Thymus (tissue), 14 donors: Measurements from ENCODE around the gene TNNT1. TPM values are rescaled to one million over a fixed set of nuclear protein-coding genes. Genes with fewer than 3 reads are reported as not detected.

Experiments
- DNase-seq, 9 donors: peaks; one replicate each; pipeline ENCODE4 v3.0.0-alpha.2; 2013; ENCODE audit warnings: low spot score in 9 of 9, low read depth in 6 of 9, missing footprints in 1 of 9
- H3K27ac ChIP-seq, 2 donors: one replicate each; pipeline ENCODE4 v1.5.1; 2013; ENCODE audit warnings: control low read depth in 1 of 2, low read depth in 1 of 2, low read length in 1 of 2, mild to moderate bottlenecking in 1 of 2, moderate library complexity in 1 of 2
- H3K27me3 ChIP-seq, 2 donors: one replicate each; pipeline ENCODE4 v1.5.1; 2013; ENCODE audit warnings: low read length in 1 of 2; ENCODE audit not compliant: control insufficient read depth in 2 of 2, insufficient read depth in 1 of 2
- H3K36me3 ChIP-seq, 2 donors: one replicate each; pipeline ENCODE4 v1.5.1; 2013; ENCODE audit warnings: low read length in 1 of 2, mild to moderate bottlenecking in 1 of 2, moderate library complexity in 1 of 2; ENCODE audit not compliant: control insufficient read depth in 2 of 2, insufficient read depth in 2 of 2
- H3K4me1 ChIP-seq, 2 donors: one replicate each; pipeline ENCODE4 v1.5.1; 2013; ENCODE audit warnings: low read length in 2 of 2; ENCODE audit not compliant: control insufficient read depth in 2 of 2, insufficient read depth in 2 of 2
- H3K4me3 ChIP-seq, 2 donors: one replicate each; pipeline ENCODE4 v1.5.1; 2013; ENCODE audit warnings: low read length in 2 of 2, control low read depth in 1 of 2, mild to moderate bottlenecking in 1 of 2
- H3K9me3 ChIP-seq, 2 donors: one replicate each; pipeline ENCODE4 v1.5.1; 2013; ENCODE audit warnings: low read length in 1 of 2, mild to moderate bottlenecking in 1 of 2; ENCODE audit not compliant: control insufficient read depth in 2 of 2, insufficient read depth in 1 of 2
- WGBS: extraction: QIAGEN DNeasy Blood & Tissue Kit; methylation state at CpG from one replicate; pipeline ENCODE4 v1.1.7; 2013; 5-methylcytosine and 5-hydroxymethylcytosine counted together
- long read RNA-seq, 10 donors: transcript quantifications; one replicate each; lab custom pipeline, GENCODE V29; 2026
- polyA plus RNA-seq: library from polyadenylated mRNA; stranded (reverse); fragments of 200-250 nt; gene quantifications from one replicate; pipeline ENCODE4 v1.2.3, GENCODE V29; 2013
- total RNA-seq: library from RNA; stranded (reverse); fragments of 120-200 nt; gene quantifications from one replicate; pipeline ENCODE4 v1.2.4, GENCODE V29; 2013
- donor health status: healthy.

The TNNT1 gene, protein sequence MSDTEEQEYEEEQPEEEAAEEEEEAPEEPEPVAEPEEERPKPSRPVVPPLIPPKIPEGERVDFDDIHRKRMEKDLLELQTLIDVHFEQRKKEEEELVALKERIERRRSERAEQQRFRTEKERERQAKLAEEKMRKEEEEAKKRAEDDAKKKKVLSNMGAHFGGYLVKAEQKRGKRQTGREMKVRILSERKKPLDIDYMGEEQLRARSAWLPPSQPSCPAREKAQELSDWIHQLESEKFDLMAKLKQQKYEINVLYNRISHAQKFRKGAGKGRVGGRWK
- total RNA-seq = 4.3 TPM
- polyA plus RNA-seq = 11.9 TPM
- long read RNA-seq, donor 1 = 0 reads
- long read RNA-seq, donor 2 = 0 reads
- long read RNA-seq, donor 3 = 0 reads
- long read RNA-seq, donor 4 = 0 reads
- long read RNA-seq, donor 5 = 0 reads
- long read RNA-seq, donor 6 = 0 reads
- long read RNA-seq, donor 7 = 0 reads
- long read RNA-seq, donor 8 = 0 reads
- long read RNA-seq, donor 9 = 0 reads
- long read RNA-seq, donor 10 = 0 reads

DNA sequence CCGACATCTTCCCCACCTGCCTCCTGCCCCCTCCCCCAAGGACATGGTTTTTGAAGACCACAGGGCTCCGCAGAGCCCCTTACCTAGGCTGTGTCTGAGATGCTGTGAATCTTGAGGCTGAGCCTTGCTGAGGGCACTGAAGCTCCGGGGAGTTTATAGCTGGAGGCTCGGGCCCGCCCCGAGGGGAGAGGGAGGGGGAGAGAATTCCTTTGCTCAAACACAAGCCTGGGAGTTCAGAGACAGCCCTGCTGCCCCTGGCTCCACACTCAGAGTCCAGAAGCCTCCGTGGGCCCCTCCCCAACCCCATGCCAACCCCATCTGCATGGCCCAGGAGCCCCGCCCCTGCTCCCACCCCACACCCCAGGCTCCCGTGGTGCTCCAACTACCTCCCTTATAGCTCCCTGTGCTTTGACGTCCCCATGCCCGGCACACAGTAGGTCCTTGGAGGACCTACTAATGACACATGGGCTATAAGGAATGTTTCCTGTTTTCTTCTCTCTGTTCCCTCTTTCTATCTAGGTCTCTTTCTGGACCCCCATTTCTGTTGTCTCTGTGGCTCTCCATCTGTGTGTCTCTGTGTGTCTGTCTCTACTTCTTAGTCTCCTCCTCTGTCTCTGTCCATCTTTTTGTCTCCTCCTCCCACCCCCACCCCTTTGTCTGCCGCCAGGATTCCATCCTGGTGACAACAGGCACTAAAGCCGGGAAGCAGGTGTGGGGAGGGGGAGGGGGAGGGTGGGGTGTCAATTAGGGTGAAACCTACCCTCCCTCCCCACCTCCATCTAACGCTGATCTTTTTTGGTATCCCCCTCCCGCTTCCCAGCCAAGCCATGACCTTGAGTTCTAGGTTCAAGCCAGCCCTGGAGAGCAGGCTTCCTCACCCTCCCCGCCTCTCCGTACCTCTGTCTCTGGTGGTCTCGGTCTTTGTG lies at the start of gene TNNT1:
TSS of gene TNNT1 (minus strand) at position 129 of the 926 bp plus-strand sequence. CDS start 2,049 bp downstream, outside the sequence.
- H3K4me1 ChIP-seq = peaks cover 0 to 3% of the 10 kb centered on the region in 2 donors
- 36% methylated on average over 18 of the region's 18 CpGs for WGBS
- H3K36me3 ChIP-seq = no peaks in the 10 kb centered on the region
- peaks cover 3 to 7% of the 10 kb centered on the region in 2 donors for H3K9me3 ChIP-seq
- H3K27me3 ChIP-seq = peaks cover 34 to 58% of the 10 kb centered on the region in 2 donors
- no peak within 1 kb of the TSS for H3K27ac ChIP-seq
- DNase-seq = no peak
- H3K4me3 ChIP-seq = no peak within 1 kb of the TSS

DNA sequence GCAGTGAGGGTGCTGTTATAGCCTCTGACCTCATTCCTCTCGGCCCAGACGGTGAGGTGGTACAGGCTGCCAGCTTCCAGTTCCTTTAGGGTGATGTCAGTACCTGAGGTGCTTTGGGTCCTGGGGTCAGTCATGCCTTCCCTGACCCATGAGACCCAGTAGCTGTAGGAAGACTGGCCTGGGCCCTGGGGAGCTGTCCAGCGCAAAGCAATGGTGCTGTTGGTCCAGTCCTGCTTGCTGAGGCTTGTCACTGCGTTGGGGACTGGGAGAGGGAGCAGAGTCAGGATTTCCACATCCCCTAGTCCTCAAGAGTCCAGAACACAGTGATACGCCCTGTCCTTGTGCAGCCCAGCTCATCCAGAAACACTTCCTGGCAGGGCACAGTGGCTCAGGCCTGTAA lies 49.6 kb upstream of the TNNT1 start:
- Histone ChIP-seq H3K27me3 (peaks cover 0 to 5% of the 10 kb centered on the region in 2 donors), H3K27ac (no peak overlapping the region), H3K9me3 (no peaks in the 10 kb centered on the region), H3K36me3 (no peaks in the 10 kb centered on the region), H3K4me3 (no peak overlapping the region), H3K4me1 (no peaks in the 10 kb centered on the region)
- WGBS = 80% methylated on average over 5 of the region's 5 CpGs
- DNase-seq = no peak

DNA sequence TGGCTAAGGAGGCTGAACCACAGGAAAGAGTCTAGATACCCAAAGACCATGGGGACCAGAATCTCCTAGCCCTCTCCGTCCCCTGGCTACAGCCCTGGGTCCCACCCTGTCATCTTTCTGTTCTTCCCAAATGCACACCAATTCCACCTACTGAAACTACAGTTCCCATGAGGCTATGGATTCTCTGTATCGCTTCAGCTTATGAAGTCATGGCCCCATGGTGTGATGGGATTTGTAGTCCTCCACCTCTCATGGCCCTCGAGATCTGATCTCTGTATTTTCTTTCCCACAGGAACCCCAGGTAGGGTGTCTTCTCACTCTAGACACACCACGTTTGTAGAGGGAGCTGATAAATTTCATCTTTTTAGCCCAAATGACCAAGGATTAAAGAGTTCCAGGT lies 48.5 kb upstream of the TNNT1 start:
- Histone ChIP-seq H3K27me3 (peaks cover 0 to 5% of the 10 kb centered on the region in 2 donors), H3K9me3 (no peaks in the 10 kb centered on the region), H3K4me1 (no peaks in the 10 kb centered on the region), H3K36me3 (no peaks in the 10 kb centered on the region), H3K4me3 (no peak overlapping the region), H3K27ac (no peak overlapping the region)
- 75% methylated on average over 4 of the region's 4 CpGs for WGBS
- no peak for DNase-seq

DNA sequence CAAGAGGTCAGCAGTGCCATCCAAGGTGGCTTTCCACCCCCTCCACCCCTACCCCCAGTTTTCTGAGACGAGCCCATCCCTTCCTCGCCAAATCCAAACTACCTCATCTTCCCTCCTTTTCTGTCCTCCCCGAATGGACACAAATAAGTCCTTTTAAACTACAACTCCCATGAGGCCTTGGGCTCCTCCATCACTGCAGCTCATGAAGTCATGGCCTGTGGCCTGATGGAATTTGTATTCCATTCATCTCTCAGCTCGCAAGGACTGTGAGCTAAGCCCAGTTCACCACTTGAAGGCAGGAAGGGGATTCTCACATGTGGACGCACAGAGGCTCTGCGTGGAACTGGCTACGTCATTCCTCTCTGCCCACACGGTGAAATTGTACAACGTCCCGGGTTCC lies 47.8 kb upstream of the TNNT1 start:
- peaks cover 0 to 5% of the 10 kb centered on the region in 2 donors for H3K27me3 ChIP-seq
- 94% methylated on average over 10 of the region's 10 CpGs for WGBS

DNA sequence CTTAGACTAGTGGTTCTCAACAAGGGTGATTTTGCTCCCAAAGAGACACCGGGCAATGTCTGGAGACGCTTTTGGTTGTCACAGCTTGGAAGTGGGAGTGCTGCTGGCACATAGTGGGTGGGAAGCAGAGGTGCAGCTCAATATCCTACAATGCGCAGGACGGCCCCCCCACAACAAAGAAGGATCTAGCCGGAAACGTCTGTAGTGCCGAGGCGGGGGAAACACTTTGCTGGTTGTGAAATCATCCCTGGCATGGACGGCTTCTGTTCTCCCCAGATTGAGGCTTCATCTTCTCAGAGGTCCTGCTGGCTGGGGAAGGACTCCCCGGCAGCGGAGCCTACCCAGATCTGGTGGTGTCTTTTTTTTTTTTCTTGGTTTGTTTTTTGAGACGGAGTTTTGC lies 44.5 kb upstream of the TNNT1 start:
- peaks cover 0 to 2% of the 10 kb centered on the region in 2 donors for H3K27me3 ChIP-seq
- no peaks in the 10 kb centered on the region for H3K9me3 ChIP-seq
- no peaks in the 10 kb centered on the region for H3K36me3 ChIP-seq
- no peak overlapping the region for H3K4me3 ChIP-seq
- no peak for DNase-seq
- no peaks in the 10 kb centered on the region for H3K4me1 ChIP-seq
- WGBS = 85% methylated on average over 12 of the region's 12 CpGs
- no peak overlapping the region for H3K27ac ChIP-seq

More for the DNA sequence above, 47.8 kb upstream of the TNNT1 start:
- Histone ChIP-seq H3K36me3 (no peaks in the 10 kb centered on the region), H3K9me3 (no peaks in the 10 kb centered on the region), H3K4me1 (no peaks in the 10 kb centered on the region), H3K27ac (no peak overlapping the region), H3K4me3 (no peak overlapping the region)
- no peak for DNase-seq

DNA sequence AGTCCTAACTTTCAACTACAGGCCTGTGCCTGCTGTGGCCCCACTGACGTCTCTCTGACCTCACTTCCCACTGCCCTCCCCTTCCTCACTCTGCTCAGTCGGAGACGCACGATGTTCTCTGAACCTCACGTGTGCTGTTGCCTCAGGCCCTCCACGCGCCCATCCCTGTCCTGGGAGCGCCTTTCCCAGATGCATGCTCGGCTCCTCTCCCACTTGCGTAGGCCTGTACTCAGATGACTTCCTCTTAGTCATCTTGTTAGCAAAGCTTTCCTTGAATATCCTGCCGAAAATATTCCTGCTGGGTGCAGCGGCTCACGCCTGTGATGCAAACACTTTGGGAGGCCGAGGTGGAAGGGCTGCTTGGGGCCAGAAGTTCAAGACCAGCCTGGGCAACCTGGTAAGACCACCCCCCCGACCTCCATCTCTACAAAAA lies 40.4 kb upstream of the TNNT1 start:
- 88% methylated on average over 15 of the region's 15 CpGs for WGBS
- DNase-seq = no peak
- no peak overlapping the region for H3K27ac ChIP-seq
- no peaks in the 10 kb centered on the region for H3K4me1 ChIP-seq
- no peak overlapping the region for H3K4me3 ChIP-seq
- no peaks in the 10 kb centered on the region for H3K9me3 ChIP-seq
- peaks cover 0 to 2% of the 10 kb centered on the region in 2 donors for H3K27me3 ChIP-seq
- H3K36me3 ChIP-seq = no peaks in the 10 kb centered on the region

DNA sequence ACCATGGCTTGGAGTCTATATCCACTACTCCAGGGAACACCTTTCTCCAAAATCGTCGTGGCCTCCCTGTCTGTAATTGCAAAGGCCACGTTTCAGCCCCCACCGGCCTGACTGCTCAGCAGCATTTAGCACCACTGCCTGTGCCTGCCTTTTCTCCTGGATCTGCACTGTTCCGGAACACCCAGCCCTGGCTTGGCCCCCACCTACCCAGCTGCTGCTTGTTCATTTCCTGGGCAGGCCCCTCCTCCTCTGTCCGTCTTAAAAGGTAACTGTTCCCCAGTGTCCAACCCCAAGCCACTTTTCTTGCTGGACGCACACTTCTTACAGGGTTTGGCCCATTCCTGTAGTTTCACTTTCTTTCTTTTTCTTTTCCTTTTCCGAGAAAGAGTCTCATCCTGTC lies 39.6 kb upstream of the TNNT1 start:
- DNase-seq = no peak
- Histone ChIP-seq H3K36me3 (no peaks in the 10 kb centered on the region), H3K27ac (no peak overlapping the region), H3K4me1 (no peaks in the 10 kb centered on the region), H3K9me3 (no peaks in the 10 kb centered on the region), H3K27me3 (peaks cover 0 to 2% of the 10 kb centered on the region in 2 donors), H3K4me3 (no peak overlapping the region)
- WGBS = 36% methylated on average over 8 of the region's 8 CpGs

DNA sequence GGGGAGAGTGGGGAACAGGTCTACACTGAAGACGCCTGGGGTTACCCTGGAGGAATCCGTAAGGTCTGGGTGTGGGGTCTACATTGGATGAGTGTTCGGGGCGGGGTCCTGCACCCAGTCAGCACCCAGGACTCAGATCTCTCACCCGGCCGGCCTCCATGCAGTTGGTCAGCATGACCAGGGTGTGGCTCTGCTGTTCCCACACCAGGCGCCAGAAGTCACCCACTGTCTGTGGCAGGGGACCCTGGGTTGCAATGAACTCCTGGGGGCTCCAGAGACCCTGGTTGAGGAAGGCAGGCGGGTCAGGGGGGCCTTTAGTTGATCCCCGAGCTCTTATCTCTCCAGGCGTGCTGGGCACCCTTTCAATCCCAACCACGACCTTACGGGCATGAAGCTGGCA lies 37.1 kb upstream of the TNNT1 start:
- WGBS = 90% methylated on average over 12 of the region's 12 CpGs
- Histone ChIP-seq H3K27ac (no peak overlapping the region), H3K36me3 (no peaks in the 10 kb centered on the region), H3K9me3 (peaks cover 0 to 3% of the 10 kb centered on the region in 2 donors), H3K4me3 (no peak overlapping the region), H3K27me3 (peaks cover 6 to 14% of the 10 kb centered on the region in 2 donors), H3K4me1 (no peaks in the 10 kb centered on the region)
- no peak for DNase-seq

DNA sequence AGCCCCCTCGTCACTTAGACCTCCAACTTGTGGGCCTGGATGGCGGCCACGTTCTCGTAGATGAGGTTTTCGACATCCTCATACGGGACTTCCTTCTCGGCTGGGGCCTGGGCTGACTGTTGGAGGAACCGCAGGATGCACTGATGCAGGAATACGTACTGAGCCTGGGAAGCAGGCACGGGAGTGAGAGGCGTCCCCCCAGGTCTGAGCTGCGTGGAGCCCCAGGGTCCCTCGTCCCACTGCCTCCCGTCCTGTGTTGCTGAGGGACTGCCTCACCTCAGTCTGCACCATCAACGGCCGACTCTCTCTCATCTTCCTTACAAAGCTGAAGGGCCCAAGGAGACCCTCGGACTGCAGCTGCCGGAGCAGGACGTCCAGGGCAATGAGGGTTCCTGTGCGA lies 32.7 kb upstream of the TNNT1 start:
- Histone ChIP-seq H3K36me3 (no peaks in the 10 kb centered on the region), H3K9me3 (peaks cover 1 to 3% of the 10 kb centered on the region in 2 donors), H3K4me3 (no peak overlapping the region), H3K27me3 (peaks cover 7 to 56% of the 10 kb centered on the region in 2 donors), H3K27ac (no peak overlapping the region), H3K4me1 (peaks cover 15 to 19% of the 10 kb centered on the region in 2 donors)
- DNase-seq = no peak
- 81% methylated on average over 20 of the region's 20 CpGs for WGBS
